ENCODE results near the gene CHERP. TPM values are rescaled to one million over a fixed set of nuclear protein-coding genes. Genes with fewer than 3 reads are reported as not detected.

CHERP gene
- total and polyA plus RNA-seq, 2 of the 8 experiments (the other 6 are each of a cell fraction or from before 2014, with no cell fraction given), result 13.9 to 73.7 TPM

DNA sequence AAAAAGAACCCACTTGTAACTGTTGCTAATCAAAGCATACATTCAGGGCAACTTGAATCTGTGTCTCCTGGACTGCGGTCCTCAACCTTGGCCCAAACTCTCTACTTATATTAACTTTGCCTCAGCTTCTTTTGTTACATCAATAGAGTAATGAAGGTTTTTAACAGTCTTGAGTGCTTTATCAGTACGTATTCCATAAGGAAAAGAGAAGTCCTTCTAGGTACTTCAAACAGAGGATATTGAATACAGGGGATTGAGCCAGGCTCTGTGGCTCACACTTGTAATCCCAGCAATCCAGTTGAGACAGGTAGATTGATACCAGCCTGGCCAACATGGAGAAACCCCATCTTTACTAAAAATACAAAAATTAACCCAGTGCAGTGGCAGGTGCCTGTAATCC, 69.2 kb downstream of the CHERP start:
- Histone ChIP-seq H3K9me3 (ENCODE audit: insufficient read depth in 2 of 2, low read depth in 1 of 2, low read length in 1 of 2) (peaks cover 0 to 5% of the 10 kb centered on the region in 2 experiments; a peak in 1 of 4 replicates), H3K27ac (ENCODE audit: low read depth, low read length) (no peak overlapping the region), H4K91ac (replicated peaks; ENCODE audit: insufficient read length, low read length) (no peak overlapping the region), H4K20me1 (replicated peaks in 1 of 2; ENCODE audit: control insufficient read depth in 1 of 2, insufficient read depth in 2 of 2, low read length in 2 of 2) (peaks cover 1 to 10% of the 10 kb centered on the region in 2 experiments), H3K23me2 (ENCODE audit: low read depth, low read length) (peaks cover 8% of the 10 kb centered on the region; the same call in 1 of the 2 replicates), H2BK20ac (ENCODE audit: low read length) (no peak overlapping the region), H3K79me2 (ENCODE audit: control insufficient read depth in 1 of 2, insufficient read depth in 2 of 2, low read length in 2 of 2) (peaks cover 12 to 33% of the 10 kb centered on the region in 2 experiments), H3K79me1 (ENCODE audit: low read depth, low read length) (peaks cover 12% of the 10 kb centered on the region), H4K5ac (ENCODE audit: insufficient read length, low read depth, low read length) (no peak overlapping the region), H4K8ac (ENCODE audit: extremely low read depth, insufficient read depth, low read length) (no peak overlapping the region), H2BK12ac (ENCODE audit: low read depth, low read length) (no peak overlapping the region), H3K23ac (ENCODE audit: insufficient read length) (no peak overlapping the region), H3K18ac (ENCODE audit: extremely low read depth, low read length) (no peak overlapping the region), H2BK120ac (replicated peaks; ENCODE audit: low read depth, low read length) (no peak overlapping the region), H2BK5ac (ENCODE audit: low read depth, low read length) (no peak overlapping the region), H3K14ac (ENCODE audit: insufficient read length) (no peak overlapping the region), H2AFZ (ENCODE audit: low read length) (no peak overlapping the region), H3K36me3 (ENCODE audit: control insufficient read depth in 2 of 4, insufficient read depth in 4 of 4, low read length in 3 of 4) (no peaks in the 10 kb centered on the region), H3K4me1 (replicated peaks in 1 of 4; ENCODE audit: control insufficient read depth in 3 of 4, insufficient read depth in 4 of 4, low read length in 3 of 4) (peaks cover 0 to 6% (median 0%) of the 10 kb centered on the region in 4 experiments; a peak in 4 of 7 replicates), H3K27me3 (replicated peaks in 1 of 4; ENCODE audit: control insufficient read depth in 3 of 4, extremely low read depth in 1 of 4, insufficient read depth in 3 of 4, low read length in 3 of 4) (no peaks in the 10 kb centered on the region), H3K4me2 (ENCODE audit: insufficient read depth in 1 of 2, low read depth in 2 of 2, low read length in 2 of 2) (no peak overlapping the region; a peak in 1 of 4 replicates), H3K4me3 (ENCODE audit: extremely low read depth in 1 of 4, insufficient read depth in 2 of 4, low read depth in 3 of 4, low read length in 4 of 4) (no peak overlapping the region), H2BK15ac (ENCODE audit: low read length) (no peak overlapping the region), H3K4ac (replicated peaks; ENCODE audit: insufficient read length, low read depth, low read length) (no peak overlapping the region), H2AK5ac (ENCODE audit: low read depth, low read length) (no peak overlapping the region), H3K9ac (replicated peaks in 1 of 4; ENCODE audit: extremely low read depth in 1 of 4, low read depth in 3 of 4, low read length in 3 of 4) (no peak overlapping the region), H3K56ac (replicated peaks; ENCODE audit: insufficient read length, low read depth, low read length) (no peak overlapping the region)
- no peak for TF ChIP-seq JUND (IDR thresholded peaks at IDR 0.05; ENCODE audit: low read length)
- TF ChIP-seq PHF8 (conservative IDR thresholded peaks at IDR 0.05; ENCODE audit: low read depth, low read length), result no peak
- TF ChIP-seq POLR2AphosphoS5 (IDR thresholded peaks at IDR 0.05; ENCODE audit: low read depth, low read length), result no peak
- TF ChIP-seq CREB1 (IDR thresholded peaks at IDR 0.05), result no peak
- TF ChIP-seq MAFK (IDR thresholded peaks at IDR 0.05; ENCODE audit: low read depth, low read length), result no peak
- no peak for TF ChIP-seq CHD2 (IDR thresholded peaks at IDR 0.05; ENCODE audit: low read length)
- no peak for TF ChIP-seq SP1 (IDR thresholded peaks at IDR 0.05; ENCODE audit: low read depth, low read length)
- TF ChIP-seq CEBPB (IDR thresholded peaks at IDR 0.05; ENCODE audit: low read depth, low read length), result no peak
- TF ChIP-seq EP300 (IDR thresholded peaks at IDR 0.05; ENCODE audit: borderline replicate concordance in 1 of 2, low read depth in 2 of 2, low read length in 2 of 2), result no peak
- no peak for TF ChIP-seq HDAC2 (IDR thresholded peaks at IDR 0.05; ENCODE audit: borderline replicate concordance in 1 of 2, low read depth in 2 of 2, low read length in 2 of 2)
- TF ChIP-seq ATF2 (IDR thresholded peaks at IDR 0.05; ENCODE audit: low read length), result no peak
- TF ChIP-seq RBBP5 (IDR thresholded peaks at IDR 0.05; ENCODE audit: borderline replicate concordance, low read depth, low read length), result no peak
- TF ChIP-seq ASH2L (IDR thresholded peaks at IDR 0.05; ENCODE audit: low read length), result no peak
- DNase-seq (ENCODE audit: low read depth in 1 of 2, low spot score in 2 of 2) (no peak), FAIRE-seq (no peak)
- ChIA-PET POLR2A (ENCODE audit: partially characterized antibody) (interaction anchor here (0.6 to 2.1 kb wide), 6 partner anchors 8 to 121 kb away, joined by 3 to 6 read pairs (median 4); partner anchors contain the start of genes C19orf44 and CALR3), CTCF (ENCODE audit: partially characterized antibody) (interaction anchor here (0.9 to 1.8 kb wide), 3 partner anchors 20 to 45 kb away, joined by 3 to 4 read pairs (median 3); no protein-coding TSS in a partner anchor)
- 66% methylated on average over 2 of the region's 2 CpGs; no CpG with 5 or more reads in 1 of the 2 experiments for WGBS, 2 experiments (ENCODE audit: extremely low coverage in 1 of 2, insufficient coverage in 1 of 2, insufficient read length in 1 of 2, insufficient replicate concordance in 2 of 2, low coverage in 1 of 2, low lambda C conversion rate in 2 of 2, missing lambda C conversion rate in 1 of 2)

Data from H1 (cell line).